Stimulated activated effector memory CD8-positive, alpha-beta T cell treated with anti-CD3 and anti-CD28 coated beads, Interleukin-12 subunit alpha, Interleukin-12 subunit beta, amount 100 ng/mL, for 72 hours (primary cell): ENCODE results near the gene HLCS.
A peak's percentile ranks its signal among the peaks of the same experiment; 100 is the strongest.

Experiments used
- ATAC-seq: fragments of 150-1000 bp; cut with Tn5 transposase; 2 replicates; pipeline ENCODE4 v1.10.0; 2021
- DNase-seq, 2 donors: peaks; one replicate each; pipeline ENCODE4 v3.0.0; 2021 to 2022; ENCODE audit warnings: low spot score in 2 of 2
- H3K27ac Mint-ChIP-seq: one replicate; pipeline ENCODE4 v1.8.0; 2022; ENCODE audit warnings: mild to moderate bottlenecking, mixed read lengths
- H3K36me3 Mint-ChIP-seq: one replicate; pipeline ENCODE4 v1.8.0; 2022; ENCODE audit warnings: mild to moderate bottlenecking, mixed read lengths
- H3K4me1 Mint-ChIP-seq: one replicate; pipeline ENCODE4 v1.8.0; 2022; ENCODE audit warnings: mixed read lengths
- H3K4me3 Mint-ChIP-seq: one replicate; pipeline ENCODE4 v1.8.0; 2022; ENCODE audit warnings: mild to moderate bottlenecking, mixed read lengths
- H3K9me3 Mint-ChIP-seq: one replicate; pipeline ENCODE4 v1.8.0; 2022; ENCODE audit warnings: mixed read lengths

The HLCS gene

DNA sequence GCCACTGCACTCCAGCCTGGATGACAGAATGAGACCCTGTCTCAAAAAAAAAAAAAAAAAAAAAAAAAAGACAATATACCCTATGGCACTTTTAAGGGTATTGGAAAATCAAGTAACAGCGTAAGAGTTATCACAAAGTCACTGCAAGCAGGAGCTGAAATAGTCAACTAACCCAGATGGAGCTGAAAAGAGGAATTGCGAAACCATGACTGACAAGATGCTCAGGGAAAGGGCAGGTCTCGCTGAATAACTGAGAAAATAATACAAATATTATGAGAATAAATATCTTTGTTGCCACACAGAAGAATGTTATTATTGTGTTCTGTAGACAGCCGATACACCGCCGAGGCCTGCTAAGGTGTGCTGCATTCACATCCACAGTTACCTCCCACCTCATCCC lies 17.8 kb downstream of the HLCS start:
- no peaks in the 10 kb centered on the region for H3K4me1 Mint-ChIP-seq
- no peak for ATAC-seq
- DNase-seq, result no peak
- H3K27ac Mint-ChIP-seq, result no peak overlapping the region
- H3K9me3 Mint-ChIP-seq, result no peaks in the 10 kb centered on the region
- H3K36me3 Mint-ChIP-seq, result peaks cover 19% of the 10 kb centered on the region
- H3K4me3 Mint-ChIP-seq, result no peak overlapping the region

DNA sequence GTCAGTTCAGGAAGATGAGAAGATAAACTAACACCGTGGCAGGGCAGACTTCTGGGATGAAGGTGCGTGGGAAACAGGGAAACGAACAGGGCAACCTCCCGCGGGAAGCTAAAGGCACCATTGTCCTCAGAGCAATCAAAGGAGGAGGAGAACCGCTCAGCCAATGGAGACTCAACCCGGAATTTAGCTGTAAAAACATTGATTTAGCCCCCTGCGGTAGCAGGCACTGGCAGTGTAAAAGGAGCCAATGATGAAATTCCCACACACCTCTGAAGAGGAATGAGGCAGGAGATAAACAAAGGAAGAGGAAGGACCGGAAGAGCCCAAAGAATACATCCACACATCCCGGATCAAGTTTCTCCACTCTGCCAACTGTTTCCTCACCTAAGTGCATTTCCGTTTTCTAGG lies 19.5 kb downstream of the HLCS start:
- H3K27ac Mint-ChIP-seq, result no peak overlapping the region
- no peak for ATAC-seq
- H3K36me3 Mint-ChIP-seq, result peaks cover 19% of the 10 kb centered on the region

DNA sequence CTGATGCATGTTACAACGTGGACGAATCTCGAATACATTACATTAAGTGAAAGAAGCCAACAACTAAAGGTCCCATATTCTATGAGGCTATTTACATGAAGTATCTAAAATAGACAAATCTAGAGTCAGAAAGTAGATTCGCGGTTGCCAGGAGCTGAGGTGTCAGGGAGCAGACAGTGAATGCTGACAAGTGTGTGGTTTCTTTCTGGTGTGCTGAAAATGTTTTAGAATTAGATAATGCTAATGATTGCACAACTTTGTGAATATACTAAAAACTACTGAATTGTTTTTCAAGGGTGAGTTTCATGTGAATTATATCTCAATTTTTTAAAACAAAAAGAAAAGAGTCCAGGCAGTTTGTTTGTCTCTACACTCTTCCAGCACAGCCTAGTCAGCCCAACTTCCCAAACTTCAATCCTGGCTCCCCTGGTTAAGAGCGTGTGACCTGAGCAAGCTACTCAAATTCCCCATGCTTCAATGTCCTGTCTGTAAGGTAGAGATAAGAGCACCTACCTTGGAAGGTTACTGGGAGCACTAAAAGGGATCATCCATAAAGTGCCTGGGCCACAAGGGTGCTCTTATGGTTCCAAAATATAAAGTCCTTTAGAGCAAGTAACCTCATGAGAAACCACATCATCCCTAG lies 20.9 kb downstream of the HLCS start:
- H3K36me3 Mint-ChIP-seq, result peaks cover 19% of the 10 kb centered on the region
- H3K27ac Mint-ChIP-seq, result peak overlapping the region; percentile 37
- DNase-seq (no peak), ATAC-seq (no peak)
- no peaks in the 10 kb centered on the region for H3K9me3 Mint-ChIP-seq
- H3K4me3 Mint-ChIP-seq, result no peak overlapping the region
- H3K4me1 Mint-ChIP-seq, result peaks cover 4% of the 10 kb centered on the region

More for the DNA sequence above, 19.5 kb downstream of the HLCS start:
- Mint-ChIP-seq H3K4me1 (peaks cover 4% of the 10 kb centered on the region), H3K9me3 (no peaks in the 10 kb centered on the region), H3K4me3 (no peak overlapping the region)
- DNase-seq, result no peak

DNA sequence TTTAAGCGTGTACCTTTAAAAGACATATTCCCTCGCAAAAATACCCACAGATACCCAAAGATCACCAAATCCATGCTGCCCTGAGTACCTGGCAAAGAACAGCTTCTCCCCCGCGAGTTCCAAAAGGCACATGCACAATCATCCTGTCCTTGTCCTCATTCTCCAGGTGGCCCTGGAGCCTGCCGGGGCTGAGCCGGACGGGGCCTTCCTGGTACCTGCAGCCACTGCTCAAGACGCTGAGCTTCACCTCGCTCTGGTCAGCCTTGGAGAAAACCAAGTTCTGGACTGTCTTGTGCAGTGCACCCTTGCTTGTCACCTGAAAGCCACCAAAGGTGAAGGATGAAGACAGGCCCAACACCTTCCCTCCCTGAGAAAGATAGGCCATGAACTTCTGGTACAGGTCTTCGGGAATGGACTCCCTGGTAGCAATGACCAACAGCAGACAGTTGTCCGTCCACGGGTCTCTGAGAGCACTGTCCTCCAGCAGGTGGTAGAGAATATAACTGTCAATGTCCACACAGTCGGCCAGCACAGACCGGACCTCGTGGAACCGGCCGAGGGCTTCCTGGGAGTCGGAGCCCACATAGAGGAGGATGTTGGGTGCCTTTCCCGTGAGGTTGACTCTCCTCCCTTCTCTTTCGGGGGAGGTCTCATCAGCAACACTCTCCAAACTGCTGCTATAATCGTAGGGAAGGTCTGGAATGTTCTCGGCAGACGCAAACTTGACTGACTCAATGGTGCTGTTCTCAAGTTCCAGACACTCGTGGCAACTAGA lies 29.9 kb downstream of the HLCS start:
- Mint-ChIP-seq H3K36me3 (peaks cover 30% of the 10 kb centered on the region), H3K9me3 (no peaks in the 10 kb centered on the region), H3K27ac (no peak overlapping the region), H3K4me3 (no peak overlapping the region), H3K4me1 (no peaks in the 10 kb centered on the region)
- no peak for DNase-seq
- ATAC-seq, result no peak

DNA sequence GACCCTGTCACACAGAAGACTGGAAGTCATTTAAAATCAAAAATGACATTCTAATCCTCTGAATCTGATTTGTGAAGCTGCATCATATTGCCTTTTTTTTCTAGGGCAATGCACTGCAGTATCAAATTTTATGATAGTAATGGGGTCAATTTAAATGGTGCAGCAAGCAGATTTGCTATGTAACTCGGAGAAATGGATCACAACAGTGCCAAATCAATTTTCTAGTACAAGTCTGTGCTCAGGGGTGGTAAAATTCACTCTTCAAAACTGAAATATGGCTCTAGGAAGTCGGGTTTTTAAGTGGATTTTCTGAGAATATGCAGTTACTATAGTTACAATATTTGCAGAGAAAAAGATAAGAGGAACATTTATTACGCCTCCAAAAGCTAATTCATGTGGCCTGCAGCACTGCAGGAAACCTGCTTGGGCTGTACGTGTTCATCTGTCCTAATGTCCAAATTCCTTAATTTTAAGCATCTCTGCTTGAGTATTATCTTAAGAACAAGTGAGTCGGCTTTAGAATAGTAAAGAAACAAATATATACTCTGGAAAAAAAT lies 31.5 kb downstream of the HLCS start:
- ATAC-seq, result no peak
- Mint-ChIP-seq H3K27ac (no peak overlapping the region), H3K36me3 (peaks cover 35% of the 10 kb centered on the region)

DNA sequence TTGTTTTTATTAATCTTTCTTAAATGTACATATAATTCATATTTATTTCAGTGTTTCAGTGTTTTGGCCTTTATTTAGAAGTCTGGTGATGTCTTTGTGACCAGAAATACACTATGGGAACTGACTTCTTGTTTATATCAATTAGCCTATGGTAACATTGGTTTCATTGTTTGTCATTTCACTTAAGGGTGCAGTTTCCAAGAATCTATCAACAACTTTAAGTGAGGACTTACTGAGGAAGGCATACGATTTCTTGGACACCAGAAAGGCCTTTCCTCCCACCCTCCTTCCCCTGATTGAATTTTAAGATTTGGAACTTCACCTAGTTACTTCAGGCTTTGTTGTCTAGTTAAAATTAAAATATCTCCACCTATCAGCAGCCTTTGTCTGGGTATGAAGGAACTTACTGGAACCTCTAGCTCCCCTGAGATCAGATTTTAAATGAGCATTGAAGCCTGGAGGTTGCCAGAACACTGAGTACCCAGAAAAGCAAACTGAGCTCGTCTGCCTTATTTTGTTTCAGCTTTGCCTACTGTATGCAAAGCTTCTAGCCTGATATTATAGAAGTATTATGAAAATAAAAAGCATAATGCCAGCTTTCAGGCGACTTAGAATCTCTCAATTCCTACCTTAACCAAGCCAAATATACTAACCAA lies 34.2 kb downstream of the HLCS start:
- Mint-ChIP-seq H3K9me3 (no peaks in the 10 kb centered on the region), H3K4me1 (peaks cover 5% of the 10 kb centered on the region), H3K27ac (peak overlapping the region; percentile 43), H3K36me3 (peaks cover 29% of the 10 kb centered on the region), H3K4me3 (no peak overlapping the region)
- no peak for DNase-seq
- no peak for ATAC-seq

More for the DNA sequence above, 31.5 kb downstream of the HLCS start:
- Mint-ChIP-seq H3K4me1 (no peaks in the 10 kb centered on the region), H3K9me3 (no peaks in the 10 kb centered on the region), H3K4me3 (no peak overlapping the region)
- DNase-seq, result no peak

DNA sequence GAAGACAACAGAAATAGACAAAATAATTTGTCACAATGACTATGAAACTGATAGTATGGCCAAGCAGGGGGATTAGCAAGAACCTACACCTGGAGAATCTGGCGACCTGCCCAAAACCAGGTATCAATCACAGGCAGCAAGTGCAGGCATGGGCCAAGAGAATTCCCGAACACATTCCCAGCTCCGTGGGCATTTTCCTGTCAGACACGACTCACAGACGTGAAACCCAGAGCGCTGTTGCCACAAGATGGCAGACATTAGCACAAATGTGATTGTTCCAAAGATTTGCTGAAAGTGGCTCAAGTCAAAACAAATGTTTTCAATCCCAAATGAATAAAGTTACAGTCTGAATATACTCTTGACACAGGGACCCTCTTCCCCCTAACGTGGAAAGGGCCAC lies 36.8 kb downstream of the HLCS start:
- ATAC-seq (no peak), DNase-seq (no peak)
- H3K9me3 Mint-ChIP-seq, result no peaks in the 10 kb centered on the region
- no peak overlapping the region for H3K27ac Mint-ChIP-seq
- peaks cover 5% of the 10 kb centered on the region for H3K4me1 Mint-ChIP-seq
- no peak overlapping the region for H3K4me3 Mint-ChIP-seq
- H3K36me3 Mint-ChIP-seq, result peaks cover 18% of the 10 kb centered on the region

DNA sequence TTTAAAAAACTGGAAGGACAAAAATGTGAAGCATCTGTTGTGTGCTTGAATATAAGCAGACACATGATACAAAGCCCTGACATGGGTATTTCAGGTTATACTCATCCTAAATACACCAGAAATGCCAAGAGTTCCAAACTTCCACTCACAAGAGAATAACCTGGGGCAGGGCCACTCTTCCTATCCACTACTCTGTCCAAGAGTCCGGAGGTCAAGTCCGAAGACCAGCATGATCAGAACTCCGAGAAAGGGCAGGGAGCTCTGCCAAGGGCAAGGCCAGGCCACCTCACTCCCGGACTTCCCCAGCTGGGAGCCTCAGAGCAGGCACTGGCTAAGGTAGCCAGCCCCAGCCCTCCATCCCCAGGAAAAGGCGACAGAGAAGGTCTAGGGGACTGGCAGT lies 37.5 kb downstream of the HLCS start:
- Mint-ChIP-seq H3K27ac (no peak overlapping the region), H3K4me1 (peaks cover 5% of the 10 kb centered on the region), H3K36me3 (peaks cover 17% of the 10 kb centered on the region), H3K9me3 (no peaks in the 10 kb centered on the region), H3K4me3 (no peak overlapping the region)
- ATAC-seq, result no peak
- DNase-seq, result no peak

DNA sequence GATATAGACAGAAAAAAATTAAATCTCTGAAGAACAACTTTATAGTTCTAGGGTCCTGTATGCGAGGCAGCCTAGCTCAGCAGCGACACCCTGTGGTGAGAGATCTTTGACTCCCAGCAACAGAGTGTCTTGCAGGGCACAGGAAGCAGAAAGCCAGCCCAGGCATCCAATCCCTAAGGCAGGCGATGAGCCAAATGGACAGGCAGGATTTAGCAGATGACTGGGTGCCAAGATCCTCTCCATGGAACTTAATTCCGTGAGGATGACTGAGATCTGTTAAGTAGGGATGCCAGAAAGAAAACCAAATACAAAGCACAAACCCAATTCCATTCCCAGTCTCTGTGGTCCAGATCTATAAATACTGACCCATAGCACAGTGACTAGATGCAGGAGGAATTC lies 38.8 kb downstream of the HLCS start:
- H3K27ac Mint-ChIP-seq, result no peak overlapping the region
- H3K4me1 Mint-ChIP-seq, result peaks cover 5% of the 10 kb centered on the region
- peaks cover 6% of the 10 kb centered on the region for H3K36me3 Mint-ChIP-seq
- ATAC-seq (peak; percentile 72), DNase-seq (peak; percentile 65 to 87)
- H3K9me3 Mint-ChIP-seq, result no peaks in the 10 kb centered on the region
- H3K4me3 Mint-ChIP-seq, result no peak overlapping the region

DNA sequence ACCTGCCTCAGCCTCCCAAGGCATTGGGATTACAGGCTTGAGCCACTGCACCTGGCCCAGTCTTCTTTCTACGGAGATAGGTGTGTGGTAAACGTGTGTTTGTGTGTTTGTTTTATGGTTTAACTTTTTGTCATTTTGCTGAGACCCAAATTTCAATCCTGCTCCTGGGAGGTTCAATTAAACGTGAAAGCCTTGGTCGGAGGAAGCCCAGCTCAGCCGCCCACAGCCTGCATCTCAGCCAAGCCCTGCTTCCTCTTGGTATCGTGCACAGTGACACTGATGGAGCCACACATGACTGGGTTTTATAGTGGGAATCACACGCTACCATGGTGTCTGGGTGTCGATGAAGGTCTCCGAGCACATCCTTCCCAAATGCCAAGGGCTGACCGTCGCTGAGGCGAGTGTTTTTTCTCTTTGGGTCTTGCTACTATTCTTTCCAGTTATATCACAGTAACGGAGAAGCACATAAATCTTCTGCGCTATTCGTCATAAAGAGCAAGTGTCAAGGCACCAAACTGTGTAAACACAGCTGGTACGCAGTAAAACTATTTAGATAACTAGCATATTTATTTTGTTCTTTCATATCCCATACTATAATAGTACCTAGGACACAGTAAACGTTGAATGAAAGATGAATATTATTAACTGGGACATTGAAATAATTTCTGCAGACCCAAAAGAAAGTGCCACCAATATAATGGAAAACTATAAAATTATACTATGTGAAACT lies 39.3 kb downstream of the HLCS start:
- ATAC-seq, result no peak
- peaks cover 5% of the 10 kb centered on the region for H3K4me1 Mint-ChIP-seq
- no peak for DNase-seq
- H3K9me3 Mint-ChIP-seq, result no peaks in the 10 kb centered on the region
- H3K4me3 Mint-ChIP-seq, result no peak overlapping the region
- H3K36me3 Mint-ChIP-seq, result peaks cover 6% of the 10 kb centered on the region
- H3K27ac Mint-ChIP-seq, result no peak overlapping the region

DNA sequence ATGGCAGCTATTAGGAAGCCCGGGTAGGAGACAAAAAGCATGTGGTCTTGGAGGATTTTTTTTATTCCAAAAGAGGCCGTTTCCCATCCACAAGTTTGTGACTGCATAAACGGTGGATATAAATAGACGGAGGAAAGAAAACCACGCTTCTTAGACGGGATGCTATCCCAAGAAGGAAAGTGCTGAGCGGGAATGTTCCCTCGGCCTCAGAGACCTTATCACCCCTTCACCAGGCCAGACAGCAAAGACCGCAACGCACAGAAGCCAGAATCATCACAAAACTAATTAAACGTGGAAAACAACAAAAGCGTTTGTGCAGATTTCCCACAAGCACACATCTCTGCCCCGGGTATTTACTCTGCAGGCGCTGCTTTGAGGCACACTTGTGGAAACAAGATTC lies 43.2 kb downstream of the HLCS start:
- H3K4me1 Mint-ChIP-seq, result peaks cover 5% of the 10 kb centered on the region
- no peaks in the 10 kb centered on the region for H3K36me3 Mint-ChIP-seq
- ATAC-seq, result no peak
- peak overlapping the region; percentile 34 for H3K27ac Mint-ChIP-seq
- no peaks in the 10 kb centered on the region for H3K9me3 Mint-ChIP-seq
- no peak for DNase-seq
- H3K4me3 Mint-ChIP-seq, result no peak overlapping the region

DNA sequence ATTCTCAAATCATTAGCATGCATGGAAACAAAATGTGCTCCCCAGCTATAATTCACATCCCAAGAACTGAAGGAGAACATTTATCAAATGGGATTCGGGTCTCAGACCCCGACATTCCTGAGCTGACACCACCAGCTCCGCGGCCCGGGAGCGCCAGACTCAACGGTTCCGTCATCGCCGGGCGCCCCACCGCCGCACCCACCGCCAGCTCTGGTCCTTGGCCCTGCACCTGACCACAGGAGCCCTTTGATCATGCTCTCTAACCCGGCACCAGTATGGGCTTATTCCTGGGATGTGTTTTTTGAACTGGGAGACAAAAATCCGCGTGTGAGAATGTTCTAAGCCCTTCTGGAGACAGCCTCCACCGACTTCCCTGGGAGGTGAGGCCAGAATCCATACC lies 43.6 kb downstream of the HLCS start:
- no peaks in the 10 kb centered on the region for H3K9me3 Mint-ChIP-seq
- DNase-seq (no peak), ATAC-seq (no peak)
- H3K36me3 Mint-ChIP-seq, result no peaks in the 10 kb centered on the region
- peak overlapping the region; percentile 34 for H3K27ac Mint-ChIP-seq
- peaks cover 4% of the 10 kb centered on the region for H3K4me1 Mint-ChIP-seq
- no peak overlapping the region for H3K4me3 Mint-ChIP-seq

DNA sequence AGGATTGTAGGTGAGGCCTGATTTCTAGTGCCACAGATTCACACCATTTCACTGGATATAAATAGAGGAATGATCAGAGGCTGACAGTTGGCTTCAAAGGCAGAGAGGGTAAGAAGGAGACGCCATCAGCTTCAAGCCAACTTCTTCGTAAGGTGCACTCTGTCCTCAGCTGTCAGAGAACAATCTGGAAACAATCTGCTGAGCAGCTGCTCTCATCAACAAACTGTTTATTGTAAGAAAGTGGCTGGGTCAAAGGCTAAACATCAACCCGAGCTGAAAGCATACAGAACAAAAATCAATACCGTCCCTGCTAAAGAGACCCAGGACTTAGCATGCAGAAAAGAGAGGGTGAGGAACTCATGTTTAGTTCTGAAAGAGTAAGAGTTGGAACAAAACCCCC lies 48.2 kb downstream of the HLCS start:
- H3K9me3 Mint-ChIP-seq, result no peaks in the 10 kb centered on the region
- peaks cover 18% of the 10 kb centered on the region for H3K4me1 Mint-ChIP-seq
- no peak for DNase-seq
- no peak overlapping the region for H3K4me3 Mint-ChIP-seq
- no peak overlapping the region for H3K27ac Mint-ChIP-seq
- no peaks in the 10 kb centered on the region for H3K36me3 Mint-ChIP-seq
- ATAC-seq, result no peak

DNA sequence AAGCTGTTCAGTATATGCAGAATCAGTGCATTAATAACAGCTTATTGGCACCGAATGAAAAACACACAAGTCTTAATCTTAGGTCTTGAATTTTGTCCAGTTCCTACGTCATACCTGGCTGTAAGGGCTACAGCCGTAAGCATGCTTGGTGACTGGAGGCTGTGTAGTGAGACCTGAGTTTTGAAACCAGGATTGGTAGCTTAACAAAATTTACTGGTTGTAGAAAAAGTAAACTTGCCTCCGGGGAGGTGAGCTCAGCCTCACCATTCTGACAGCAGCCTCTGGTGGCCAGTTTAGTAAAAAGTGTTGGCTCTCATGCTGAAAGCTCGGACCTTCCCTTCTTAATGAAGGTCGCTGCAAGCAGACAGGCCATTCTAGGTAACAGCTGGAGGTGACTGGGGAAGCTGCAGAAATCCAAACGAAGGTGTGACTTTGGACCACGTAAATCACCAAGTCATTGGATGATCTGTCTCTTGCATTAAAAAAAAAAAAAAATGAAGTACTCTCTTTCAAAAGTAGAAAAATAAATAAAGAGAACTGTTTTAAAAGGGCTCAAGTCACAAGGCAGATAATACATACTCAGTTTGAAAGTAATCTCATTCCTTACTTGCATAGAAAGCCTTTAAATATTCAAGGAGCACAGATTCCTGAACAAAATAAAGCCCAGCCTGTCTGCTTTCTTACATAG lies 48.9 kb downstream of the HLCS start:
- Mint-ChIP-seq H3K9me3 (no peaks in the 10 kb centered on the region), H3K4me1 (peaks cover 22% of the 10 kb centered on the region), H3K4me3 (no peak overlapping the region), H3K36me3 (no peaks in the 10 kb centered on the region), H3K27ac (peak overlapping the region; percentile 83)
- ATAC-seq, result no peak
- DNase-seq, result no peak

DNA sequence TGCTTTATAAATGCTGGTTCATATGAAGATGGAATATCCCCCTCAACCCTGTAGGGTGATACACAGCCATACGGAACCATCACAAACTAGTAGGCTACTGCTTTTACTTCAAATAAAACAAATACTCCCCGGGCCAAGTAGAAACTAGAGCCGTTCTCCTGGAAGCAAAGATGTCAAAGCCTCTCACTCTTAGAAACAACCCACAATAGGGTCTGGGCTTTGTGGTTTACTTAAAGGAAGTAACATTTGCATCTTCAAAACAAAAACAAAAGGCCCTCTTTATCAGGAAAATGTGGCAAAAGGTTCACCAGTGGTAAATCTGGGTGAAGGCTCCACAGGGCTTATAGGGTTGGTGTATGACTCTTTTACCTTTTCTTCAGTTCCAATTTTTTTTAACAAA lies 49.8 kb downstream of the HLCS start:
- no peaks in the 10 kb centered on the region for H3K36me3 Mint-ChIP-seq
- no peak for ATAC-seq
- H3K9me3 Mint-ChIP-seq, result no peaks in the 10 kb centered on the region
- no peak for DNase-seq
- peak overlapping the region; percentile 83 for H3K27ac Mint-ChIP-seq
- peaks cover 27% of the 10 kb centered on the region for H3K4me1 Mint-ChIP-seq
- no peak overlapping the region for H3K4me3 Mint-ChIP-seq
